Fibroblast of lung (primary cell): ENCODE results near the gene MACROD2. TPM values are rescaled to one million over a fixed set of nuclear protein-coding genes. Genes with fewer than 3 reads are reported as not detected.

Experiments used
- DNase-seq, 2 donors: peaks; one replicate each; pipeline versions ENCODE4 v3.0.0 to v3.0.0-alpha.2; 2010; ENCODE audit warnings: low read depth in 2 of 2
- H2AFZ ChIP-seq: 2 replicates; pipeline ENCODE4 v1.5.1; 2012; ENCODE audit warnings: low read length, control low read depth, inconsistent platforms
- H3K27ac ChIP-seq: 2 replicates; pipeline ENCODE4 v1.5.1; 2011; ENCODE audit warnings: low read length, control low read depth; ENCODE audit not compliant: insufficient read depth
- H3K27me3 ChIP-seq: 2 replicates; pipeline ENCODE4 v1.5.1; 2011; ENCODE audit warnings: mild to moderate bottlenecking, low read length; ENCODE audit not compliant: control insufficient read depth, insufficient read depth
- H3K36me3 ChIP-seq: 2 replicates; pipeline ENCODE4 v1.5.1; 2011; ENCODE audit warnings: low read length; ENCODE audit not compliant: control insufficient read depth, insufficient read depth
- H3K4me1 ChIP-seq: 2 replicates; pipeline ENCODE4 v1.5.1; 2011; ENCODE audit warnings: low read length; ENCODE audit not compliant: control insufficient read depth, insufficient read depth; ENCODE audit errors: extremely low read depth
- H3K4me2 ChIP-seq: 2 replicates; pipeline ENCODE4 v1.5.1; 2011; ENCODE audit warnings: low read length, control low read depth; ENCODE audit not compliant: insufficient read depth; ENCODE audit errors: extremely low read depth
- H3K4me3 ChIP-seq, 4 experiments: fragments of 200-600 bp in 1 of 4; sonication (generic) in 1 of 4; replicated peaks in 1 of 4; 2 replicates each; pipeline ENCODE4 v1.5.1; 2011 to 2016; ENCODE audit warnings: low read length in 4 of 4, low read depth in 3 of 4, mild to moderate bottlenecking in 3 of 4, control low read depth in 2 of 4, inconsistent platforms in 1 of 4, mixed read lengths in 1 of 4; ENCODE audit not compliant: insufficient read depth in 1 of 4; ENCODE audit errors: control extremely low read depth in 1 of 4
- H3K79me2 ChIP-seq: 2 replicates; pipeline ENCODE4 v1.5.1; 2012; ENCODE audit warnings: mild to moderate bottlenecking, low read length, inconsistent platforms; ENCODE audit not compliant: control insufficient read depth, insufficient read depth
- H3K9ac ChIP-seq: 2 replicates; pipeline ENCODE4 v1.5.1; 2011; ENCODE audit warnings: mild to moderate bottlenecking, low read length, control low read depth; ENCODE audit not compliant: insufficient read depth
- H3K9me3 ChIP-seq: 2 replicates; pipeline ENCODE4 v1.5.1; 2012; ENCODE audit warnings: low read depth, low read length; ENCODE audit not compliant: control insufficient read depth, insufficient read depth
- H4K20me1 ChIP-seq: 2 replicates; pipeline ENCODE4 v1.5.1; 2011; ENCODE audit warnings: low read length; ENCODE audit not compliant: control insufficient read depth, insufficient read depth; ENCODE audit errors: extremely low read depth
- EZH2 ChIP-seq: IDR thresholded peaks from 2 replicates; pipeline ENCODE4 v1.5.1; 2012; ENCODE audit warnings: low read length, control low read depth, mild to moderate bottlenecking; ENCODE audit errors: missing control alignments
- polyA plus RNA-seq, 2 donors: library from polyadenylated mRNA; depleted of rRNA in 1 of 2; stranded (reverse) in 1 of 2; unstranded in 1 of 2; fragments of >200 nt; gene quantifications; 2 replicates each; pipeline ENCODE4 v1.2.1, GENCODE V29; 2011 to 2012; ENCODE audit warnings: missing spikeins in 1 of 2
- total RNA-seq: library from RNA; depleted of rRNA; stranded (reverse); fragments of >200 nt; gene quantifications from 2 replicates; pipeline ENCODE4 v1.2.1, GENCODE V29; 2014
- TF ChIP-seq, protein P1 (sequence below), 2 donors: IDR thresholded peaks in 1 of 2; conservative IDR thresholded peaks in 1 of 2; 1 replicate in 1 of 2; 2 replicates in 1 of 2; pipeline ENCODE4 v1.5.1; 2011 to 2012; ENCODE audit warnings: low read length in 2 of 2, control low read depth in 1 of 2, inconsistent platforms in 1 of 2, low read depth in 1 of 2, mild to moderate bottlenecking in 1 of 2

The MACROD2 gene
- total and polyA plus RNA-seq, 2 donors (not counting 1 experiment from before 2014, with no cell fraction given) = 0.54 to 1.7 TPM

DNA sequence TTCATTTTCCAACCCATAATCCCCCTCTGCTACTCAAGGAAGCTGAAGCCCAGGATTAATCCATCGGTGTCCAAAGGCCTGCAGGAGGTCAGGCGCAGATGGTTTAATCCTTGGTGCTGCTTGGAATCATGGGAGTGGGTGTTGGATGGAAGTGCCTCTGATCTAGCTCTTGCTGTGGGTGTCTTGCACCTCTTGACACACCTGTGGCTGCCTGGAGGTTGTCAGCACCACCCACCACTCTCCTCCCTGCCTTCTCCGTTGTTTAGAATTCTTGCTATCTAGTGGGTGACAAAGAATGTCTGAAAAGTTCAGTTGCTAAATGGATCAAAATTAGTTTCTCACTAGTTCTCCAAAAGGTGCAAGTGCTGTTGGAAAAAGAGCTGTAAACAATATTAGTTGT lies 1416.5 kb downstream of the MACROD2 start:
- no peaks in the 10 kb centered on the region for H3K9me3 ChIP-seq
- H3K27ac ChIP-seq = no peak overlapping the region
- no peaks in the 10 kb centered on the region for H3K79me2 ChIP-seq
- no peak overlapping the region for H2AFZ ChIP-seq
- H4K20me1 ChIP-seq = no peaks in the 10 kb centered on the region
- H3K4me2 ChIP-seq = no peak overlapping the region
- H3K27me3 ChIP-seq = no peaks in the 10 kb centered on the region
- TF ChIP-seq, protein P1, sequence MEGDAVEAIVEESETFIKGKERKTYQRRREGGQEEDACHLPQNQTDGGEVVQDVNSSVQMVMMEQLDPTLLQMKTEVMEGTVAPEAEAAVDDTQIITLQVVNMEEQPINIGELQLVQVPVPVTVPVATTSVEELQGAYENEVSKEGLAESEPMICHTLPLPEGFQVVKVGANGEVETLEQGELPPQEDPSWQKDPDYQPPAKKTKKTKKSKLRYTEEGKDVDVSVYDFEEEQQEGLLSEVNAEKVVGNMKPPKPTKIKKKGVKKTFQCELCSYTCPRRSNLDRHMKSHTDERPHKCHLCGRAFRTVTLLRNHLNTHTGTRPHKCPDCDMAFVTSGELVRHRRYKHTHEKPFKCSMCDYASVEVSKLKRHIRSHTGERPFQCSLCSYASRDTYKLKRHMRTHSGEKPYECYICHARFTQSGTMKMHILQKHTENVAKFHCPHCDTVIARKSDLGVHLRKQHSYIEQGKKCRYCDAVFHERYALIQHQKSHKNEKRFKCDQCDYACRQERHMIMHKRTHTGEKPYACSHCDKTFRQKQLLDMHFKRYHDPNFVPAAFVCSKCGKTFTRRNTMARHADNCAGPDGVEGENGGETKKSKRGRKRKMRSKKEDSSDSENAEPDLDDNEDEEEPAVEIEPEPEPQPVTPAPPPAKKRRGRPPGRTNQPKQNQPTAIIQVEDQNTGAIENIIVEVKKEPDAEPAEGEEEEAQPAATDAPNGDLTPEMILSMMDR (conservative IDR thresholded peaks at IDR 0.05 in 1 of 2, IDR thresholded peaks at IDR 0.05 in 1 of 2; ENCODE audit: low read depth in 1 of 2, low read length in 2 of 2) = no peak
- no peak for TF ChIP-seq EZH2
- H3K9ac ChIP-seq = no peak overlapping the region
- no peak for DNase-seq
- no peaks in the 10 kb centered on the region for H3K4me1 ChIP-seq
- no peak overlapping the region for H3K4me3 ChIP-seq
- no peaks in the 10 kb centered on the region for H3K36me3 ChIP-seq

DNA sequence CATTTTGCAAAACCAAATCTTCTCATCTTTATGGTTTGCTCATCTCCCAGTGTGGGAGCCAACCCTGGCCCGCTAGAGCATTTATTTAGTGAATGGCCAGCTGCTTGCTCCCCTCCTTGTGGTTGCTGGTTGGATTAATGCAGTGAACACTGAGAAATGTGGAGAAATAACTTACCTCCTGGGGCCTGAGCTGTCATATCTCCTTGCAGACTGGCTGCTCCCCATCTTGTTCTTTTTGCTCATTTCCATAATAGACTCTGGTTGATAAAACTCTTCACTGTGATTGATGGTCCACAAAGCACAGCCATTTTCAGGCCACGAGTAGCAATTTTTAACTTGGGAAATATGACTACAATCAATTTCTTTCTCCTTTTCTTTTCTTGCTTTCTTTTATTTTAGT lies 1420.6 kb downstream of the MACROD2 start:
- no peaks in the 10 kb centered on the region for H3K27me3 ChIP-seq

DNA sequence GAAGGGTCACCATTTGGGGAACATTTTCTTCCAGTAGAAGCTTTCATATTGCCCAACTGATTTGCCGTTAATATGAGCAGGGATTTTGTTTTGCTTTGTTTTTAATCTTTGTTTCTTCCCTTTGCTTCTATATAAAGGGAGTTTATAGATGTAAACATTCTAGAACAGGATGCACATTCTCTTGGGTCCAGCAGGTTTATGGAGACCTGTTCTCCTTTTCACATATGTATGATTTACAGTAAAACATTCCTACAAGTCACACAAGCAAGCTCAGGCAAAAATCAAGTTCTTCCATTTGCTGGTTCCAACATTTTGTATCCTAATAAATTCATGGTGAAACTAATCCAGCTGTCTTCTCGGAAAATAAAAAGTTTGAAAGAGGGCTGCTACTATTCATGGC lies 1424.5 kb downstream of the MACROD2 start:
- Histone ChIP-seq H3K27ac (no peak overlapping the region), H3K9ac (no peak overlapping the region), H3K4me2 (no peak overlapping the region), H3K4me3 (no peak overlapping the region), H3K9me3 (no peaks in the 10 kb centered on the region), H3K4me1 (no peaks in the 10 kb centered on the region), H3K27me3 (no peaks in the 10 kb centered on the region), H3K79me2 (no peaks in the 10 kb centered on the region), H2AFZ (no peak overlapping the region), H3K36me3 (no peaks in the 10 kb centered on the region), H4K20me1 (no peaks in the 10 kb centered on the region)
- DNase-seq = no peak
- no peak for TF ChIP-seq EZH2
- TF ChIP-seq, protein P1 (conservative IDR thresholded peaks at IDR 0.05 in 1 of 2, IDR thresholded peaks at IDR 0.05 in 1 of 2; ENCODE audit: low read depth in 1 of 2, low read length in 2 of 2) = no peak

More for the DNA sequence above, 1420.6 kb downstream of the MACROD2 start:
- Histone ChIP-seq H4K20me1 (no peaks in the 10 kb centered on the region), H3K9me3 (no peaks in the 10 kb centered on the region), H3K4me3 (no peak overlapping the region), H3K27ac (no peak overlapping the region), H3K4me1 (no peaks in the 10 kb centered on the region), H3K36me3 (no peaks in the 10 kb centered on the region), H3K9ac (no peak overlapping the region), H3K4me2 (no peak overlapping the region), H2AFZ (no peak overlapping the region), H3K79me2 (no peaks in the 10 kb centered on the region)
- DNase-seq = no peak
- TF ChIP-seq, protein P1 (conservative IDR thresholded peaks at IDR 0.05 in 1 of 2, IDR thresholded peaks at IDR 0.05 in 1 of 2; ENCODE audit: low read depth in 1 of 2, low read length in 2 of 2) = no peak
- TF ChIP-seq EZH2 = no peak
